Hepatic stellate cell (primary cell): Measurements from ENCODE around the gene GPR37.

Source experiments
- DNase-seq: peaks from one replicate; pipeline ENCODE4 v3.0.0; 2011; ENCODE audit warnings: low spot score

Gene GPR37

GRCh38 chr7:124765401-124766352, at the start of gene GPR37:
Gene GPR37, minus strand, starts transcription at chr7:124765792. Its CDS starts 816 bp downstream, at chr7:124764976.
- peak; percentile 89 for DNase-seq

GRCh38 chr7:124813994-124814798, 48.6 kb upstream of the GPR37 start:
- DNase-seq = no peak

- DNase-seq = no peak
These were observed 47.2 kb upstream of the GPR37 start for GRCh38 chr7:124812764-124813163.

- DNase-seq = no peak
These were observed 45.7 kb upstream of the GPR37 start for GRCh38 chr7:124811341-124811740.

GRCh38 chr7:124810605-124811004, 45.0 kb upstream of the GPR37 start:
- no peak for DNase-seq

- no peak for DNase-seq
These were observed 42.6 kb upstream of the GPR37 start for GRCh38 chr7:124808206-124808605.

- no peak for DNase-seq
These were observed 35.8 kb upstream of the GPR37 start for GRCh38 chr7:124801330-124801895.

- no peak for DNase-seq
These were observed 34.8 kb upstream of the GPR37 start for GRCh38 chr7:124800386-124800785.

- DNase-seq = no peak
These were observed 33.9 kb upstream of the GPR37 start for GRCh38 chr7:124799448-124799847.

GRCh38 chr7:124796771-124797170, 31.2 kb upstream of the GPR37 start:
- no peak for DNase-seq

GRCh38 chr7:124792696-124793095, 27.1 kb upstream of the GPR37 start:
- DNase-seq = no peak

GRCh38 chr7:124792002-124792401, 26.4 kb upstream of the GPR37 start:
- no peak for DNase-seq

GRCh38 chr7:124791426-124791825, 25.8 kb upstream of the GPR37 start:
- no peak for DNase-seq

- DNase-seq = no peak
These were observed 25.1 kb upstream of the GPR37 start for GRCh38 chr7:124790645-124791044.

- no peak for DNase-seq
These were observed 20.4 kb upstream of the GPR37 start for GRCh38 chr7:124785994-124786393.

- DNase-seq = peak; percentile 22
These were observed 19.6 kb upstream of the GPR37 start for GRCh38 chr7:124784879-124785818.

- DNase-seq = no peak
These were observed 17.7 kb upstream of the GPR37 start for GRCh38 chr7:124783271-124783670.

GRCh38 chr7:124781907-124782734, 16.5 kb upstream of the GPR37 start:
- DNase-seq = no peak

- no peak for DNase-seq
These were observed 15.8 kb upstream of the GPR37 start for GRCh38 chr7:124781418-124781817.

GRCh38 chr7:124780608-124781007, 15.0 kb upstream of the GPR37 start:
- DNase-seq = no peak

GRCh38 chr7:124780056-124780455, 14.5 kb upstream of the GPR37 start:
- DNase-seq = no peak
